Fibroblast of pulmonary artery (primary cell): ENCODE results near the gene GPR4.
"Not testable (repeated sequence)": the region's sequence is repeated elsewhere in the genome, so short reads cannot be mapped to it uniquely, and the experiment has no call there.

Experiments
- DNase-seq: peaks from one replicate; pipeline ENCODE4 v3.0.0-alpha.2; 2010; ENCODE audit warnings: low read depth
- H3K4me3 ChIP-seq: replicated peaks from 2 replicates; pipeline ENCODE4 v1.5.1; 2011; ENCODE audit warnings: low read depth, mild to moderate bottlenecking, control low read depth, low read length, moderate library complexity
- CTCF ChIP-seq: IDR thresholded peaks from 2 replicates; pipeline ENCODE4 v1.5.1; 2011; ENCODE audit warnings: mild to moderate bottlenecking, control low read depth, low read length, inconsistent platforms; ENCODE audit errors: missing control alignments

GPR4 gene

GRCh38 chr19:45621389-45621788 is 19.4 kb upstream of the GPR4 start:
- TF ChIP-seq CTCF: no peak
- DNase-seq: no peak

GRCh38 chr19:45616704-45617017 is 14.6 kb upstream of the GPR4 start:
- H3K4me3 ChIP-seq: no peak overlapping the region
- no peak for DNase-seq
- TF ChIP-seq CTCF: no peak

More at GRCh38 chr19:45621389-45621788, 19.4 kb upstream of the GPR4 start:
- H3K4me3 ChIP-seq: no peak overlapping the region

- peak; percentile 92 for DNase-seq
- TF ChIP-seq CTCF: no peak
Observed at GRCh38 chr19:45615795-45616703, 14.0 kb upstream of the GPR4 start.

DNA sequence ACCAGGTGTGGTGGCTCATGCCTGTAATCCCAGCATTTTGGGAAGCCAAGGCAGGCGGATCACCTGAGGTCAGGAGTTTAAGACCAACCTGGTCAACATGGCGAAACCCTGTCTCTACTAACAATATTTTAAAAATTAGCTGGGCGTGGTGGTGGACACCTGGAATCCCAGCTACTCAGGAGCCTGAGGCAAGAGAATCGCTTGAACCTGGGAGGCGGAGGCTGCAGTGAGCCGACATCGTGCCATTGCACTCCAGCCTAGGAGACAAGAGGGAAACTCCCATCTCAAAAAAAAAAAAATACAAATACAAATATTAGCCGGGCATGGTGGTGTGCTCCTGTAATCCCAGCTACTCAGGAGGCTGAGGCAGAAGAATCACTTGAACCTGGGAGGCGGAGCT is 13.0 kb upstream of the GPR4 start:
- not testable (repeated sequence) for DNase-seq, H3K4me3 ChIP-seq

More at GRCh38 chr19:45615795-45616703, 14.0 kb upstream of the GPR4 start:
- H3K4me3 ChIP-seq: no peak overlapping the region

DNA sequence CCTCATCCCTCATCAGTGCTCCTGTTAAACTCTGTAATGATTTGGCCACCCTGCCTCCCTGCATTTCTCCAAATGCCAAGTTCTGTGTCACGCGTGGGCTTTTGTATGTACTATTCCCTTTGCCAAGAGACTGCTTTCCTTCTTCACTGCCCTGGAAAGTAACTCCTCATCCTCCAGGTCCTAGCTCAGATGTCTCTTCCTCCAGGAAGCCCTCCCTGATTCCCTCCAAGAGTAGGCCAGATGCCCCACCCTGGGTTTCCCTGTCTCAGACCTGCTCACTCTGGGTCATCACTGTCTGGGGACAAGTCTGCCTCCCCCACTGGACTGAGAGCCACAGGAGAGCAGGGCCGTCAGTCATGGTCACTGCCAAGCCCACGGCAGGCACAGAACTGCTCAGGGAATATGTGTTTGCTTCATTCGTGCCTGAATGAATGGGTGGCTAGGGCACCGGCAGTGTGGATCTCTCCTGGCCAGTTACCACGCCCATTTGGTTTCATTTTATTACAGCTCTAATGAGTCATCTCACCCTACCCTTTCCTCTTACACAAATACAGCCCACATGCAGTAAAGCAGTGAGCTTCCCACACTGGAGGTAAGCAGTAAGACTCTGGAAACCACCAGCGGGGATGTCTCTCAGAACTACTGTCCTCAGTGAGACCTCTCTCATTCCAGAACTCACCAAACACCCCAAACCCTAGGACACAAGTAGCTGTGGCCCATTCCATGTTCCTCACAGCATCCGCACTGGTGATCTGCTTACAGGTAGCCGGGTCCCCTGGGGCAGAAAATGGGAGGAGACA is 12.1 kb upstream of the GPR4 start:
- DNase-seq: peak; percentile 91
- no peak for TF ChIP-seq CTCF
- H3K4me3 ChIP-seq: no peak overlapping the region

GRCh38 chr19:45608948-45609347 is 6.9 kb upstream of the GPR4 start:
- no peak for DNase-seq
- no peak overlapping the region for H3K4me3 ChIP-seq
- TF ChIP-seq CTCF: no peak
